HG03442 (cell line): ENCODE measurements around the gene AIFM3.

Experiments used
- ATAC-seq: cut with Tn5 transposase; IDR thresholded peaks from one replicate; pipeline ENCODE4 v1.9.1; 2021; ENCODE audit warnings: mild to moderate bottlenecking, moderate library complexity; ENCODE audit not compliant: unreplicated experiment

AIFM3 gene

GRCh38 chr22:21022955-21023614, 56.0 kb downstream of the AIFM3 start:
- no peak for ATAC-seq

DNA sequence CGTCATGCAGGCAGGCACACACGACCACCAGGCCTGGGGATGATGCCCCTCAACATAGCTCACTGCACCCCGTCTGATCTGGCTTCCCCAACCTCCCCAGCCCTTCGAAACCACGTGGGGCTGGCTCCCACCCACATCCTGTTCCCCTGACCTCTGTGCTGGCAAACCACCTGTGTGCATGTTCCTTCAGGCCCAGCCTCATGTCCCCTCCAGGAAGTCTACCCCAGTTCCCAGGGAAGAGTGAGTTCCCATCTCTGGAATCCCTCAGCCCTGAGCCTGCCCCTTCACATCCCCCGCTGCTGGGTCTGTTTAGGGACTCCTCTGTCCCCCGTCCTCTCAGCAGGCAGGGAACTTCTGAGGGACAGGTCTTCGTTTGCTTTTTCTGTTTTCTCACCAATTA, 58.2 kb downstream of the AIFM3 start:
- ATAC-seq: no peak

GRCh38 chr22:21025763-21026755, 59.0 kb downstream of the AIFM3 start:
- no peak for ATAC-seq

DNA sequence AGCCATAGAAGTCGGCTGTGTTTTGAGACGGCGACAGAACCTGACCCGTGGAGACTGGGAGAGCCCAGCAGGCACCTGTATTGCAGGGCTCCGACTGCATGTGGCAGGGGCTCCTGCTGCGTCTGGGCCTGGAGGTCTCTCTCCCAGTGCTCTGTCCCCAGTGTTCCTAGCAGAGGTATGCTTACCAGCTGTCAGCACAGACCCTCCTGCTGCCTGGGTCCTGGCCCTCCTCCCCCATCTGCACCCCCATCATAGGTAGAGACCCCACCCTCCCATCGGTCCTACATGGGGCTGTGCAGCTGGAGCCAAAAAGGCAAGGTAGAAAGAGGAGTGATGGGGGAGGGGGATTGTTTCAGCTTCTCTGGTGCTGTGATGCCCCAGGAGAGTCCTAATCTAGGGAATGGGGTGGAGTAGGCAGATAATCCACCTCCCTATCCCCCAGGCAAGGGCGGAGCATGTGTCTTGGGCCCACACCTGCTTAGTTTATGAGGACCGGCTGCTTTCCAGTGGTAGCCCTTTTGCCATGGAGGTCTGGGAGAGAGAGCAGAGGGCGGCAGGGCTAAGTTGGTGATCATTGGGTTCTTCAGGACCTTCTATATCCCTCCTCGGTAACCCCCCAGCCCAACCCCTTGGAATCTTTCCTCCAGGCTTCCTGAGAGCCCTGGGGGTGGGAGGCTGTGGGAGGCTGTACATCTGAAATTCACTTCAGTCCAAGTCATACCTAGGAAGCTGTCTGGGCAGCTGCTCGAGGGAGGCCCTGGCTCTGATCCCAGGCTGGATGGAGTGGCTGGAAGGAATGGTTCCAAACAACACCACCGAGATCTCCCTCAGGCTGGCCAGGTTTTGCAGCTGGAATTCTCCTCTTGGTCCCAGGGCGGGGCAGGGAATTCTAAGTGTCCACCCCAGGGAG, 60.0 kb downstream of the AIFM3 start:
- ATAC-seq: no peak

GRCh38 chr22:21028277-21029251, 61.5 kb downstream of the AIFM3 start:
- ATAC-seq: no peak

GRCh38 chr22:21029486-21030025, 62.5 kb downstream of the AIFM3 start:
- no peak for ATAC-seq

- no peak for ATAC-seq
Measured at GRCh38 chr22:21030032-21030431, 63.0 kb downstream of the AIFM3 start.
